Activated CD4-positive, alpha-beta T cell treated with anti-CD3 and anti-CD28 coated beads, Interleukin-2, amount 50 U/mL, for 48 hours (primary cell): ENCODE data around the gene PRDM15.

Experiments used
- DNase-seq, 2 experiments: peaks; one replicate each; pipeline ENCODE4 v3.0.0-alpha.2; 2020

PRDM15 gene

DNA sequence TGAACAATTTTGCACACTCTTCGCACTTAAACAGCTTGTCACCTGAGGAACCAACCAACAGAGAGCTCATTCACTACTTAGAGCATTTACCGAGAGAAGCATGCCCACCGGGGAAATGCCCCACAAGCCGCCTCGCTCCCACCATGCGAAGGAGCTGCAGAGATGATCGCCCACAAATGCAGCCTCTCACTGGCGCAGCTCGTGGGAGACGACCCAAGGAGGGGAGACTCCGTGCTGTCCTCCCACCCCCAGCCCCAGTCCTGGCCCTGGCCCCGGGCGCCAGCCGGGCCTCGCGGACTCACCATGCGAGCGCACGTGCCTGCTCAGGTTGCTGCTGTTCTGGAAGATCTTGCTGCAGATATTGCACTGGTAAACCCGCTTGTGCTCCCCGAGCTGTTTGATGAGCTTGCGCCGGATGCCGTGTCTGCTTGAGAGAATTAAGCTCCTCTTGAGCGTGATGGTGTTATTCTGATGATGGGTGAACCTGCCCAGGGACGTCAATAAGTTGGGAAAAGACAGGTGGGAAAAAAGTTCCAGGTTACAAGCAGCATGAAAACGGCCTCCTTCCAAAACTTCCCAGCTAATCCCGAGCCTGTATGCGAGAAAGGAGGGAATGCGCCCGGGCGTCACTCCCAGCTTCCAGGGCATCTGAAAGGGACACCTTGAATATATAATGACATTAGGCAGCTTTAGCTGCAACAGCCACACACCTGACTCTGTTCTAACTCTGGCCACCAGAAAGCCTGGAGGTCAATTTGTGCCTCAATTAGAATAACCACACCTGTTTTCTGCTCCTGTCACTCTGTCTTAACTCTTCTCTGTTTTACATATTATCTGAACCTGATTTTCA, 42.8 kb downstream of the PRDM15 start:
- no peak for DNase-seq

DNA sequence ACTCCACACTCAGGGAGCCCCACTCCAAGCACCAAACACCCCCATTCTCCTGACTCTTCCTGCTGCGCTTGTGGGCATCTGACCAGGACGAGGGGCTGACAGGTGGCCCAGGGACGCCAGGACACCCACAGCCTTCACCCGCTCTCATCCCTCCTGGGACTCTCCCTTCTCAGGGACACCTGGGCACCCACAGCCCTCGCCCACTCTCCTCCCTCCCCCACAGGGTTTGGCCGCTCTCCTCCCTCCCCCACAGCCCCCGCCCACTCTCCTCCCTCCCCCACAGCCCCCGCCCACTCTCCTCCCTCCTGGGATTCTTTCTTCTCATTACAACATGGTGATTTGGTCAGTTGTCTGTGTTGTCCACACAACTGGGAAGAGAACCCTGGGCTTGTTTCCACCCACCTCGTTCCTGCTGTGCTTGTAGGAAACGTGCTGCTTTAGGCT, 43.4 kb downstream of the PRDM15 start:
- no peak for DNase-seq

- DNase-seq = no peak
Measured at GRCh38 chr21:41834926-41835663, 44.0 kb downstream of the PRDM15 start.

DNA sequence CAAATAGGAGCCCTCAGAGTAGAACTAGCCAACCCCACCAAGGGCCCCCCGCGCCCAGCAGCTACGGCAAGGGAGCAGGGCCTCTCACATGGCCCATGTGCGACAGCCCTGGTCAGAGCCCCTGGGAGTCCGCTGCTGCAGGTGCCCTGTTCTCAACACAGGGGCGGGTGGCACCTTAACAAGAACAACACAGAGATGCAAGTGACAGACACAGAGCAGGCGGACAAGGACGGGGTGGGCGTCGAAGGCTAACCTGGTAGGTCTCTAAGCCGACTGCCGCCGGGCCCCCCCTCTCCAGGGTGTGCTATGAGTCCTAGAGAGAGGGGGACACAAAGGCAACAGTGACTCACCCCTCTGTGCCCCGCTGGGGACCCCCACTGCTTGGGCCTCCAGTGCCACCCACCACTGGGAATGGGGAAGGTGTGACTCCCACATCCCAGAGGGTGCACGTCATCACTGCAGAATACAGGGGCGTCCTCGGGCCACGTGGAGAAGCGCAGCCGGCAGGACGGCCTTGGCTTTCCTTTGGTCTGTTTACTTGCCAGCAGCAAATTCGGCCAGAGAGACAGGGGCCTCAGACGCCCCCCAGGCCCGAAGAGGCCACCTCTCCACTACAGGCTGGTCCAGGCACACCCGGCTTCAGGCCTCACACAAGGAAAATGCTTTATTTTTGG, 44.8 kb downstream of the PRDM15 start:
- no peak for DNase-seq

GRCh38 chr21:41833497-41834115, 45.5 kb downstream of the PRDM15 start:
- DNase-seq = no peak

DNA sequence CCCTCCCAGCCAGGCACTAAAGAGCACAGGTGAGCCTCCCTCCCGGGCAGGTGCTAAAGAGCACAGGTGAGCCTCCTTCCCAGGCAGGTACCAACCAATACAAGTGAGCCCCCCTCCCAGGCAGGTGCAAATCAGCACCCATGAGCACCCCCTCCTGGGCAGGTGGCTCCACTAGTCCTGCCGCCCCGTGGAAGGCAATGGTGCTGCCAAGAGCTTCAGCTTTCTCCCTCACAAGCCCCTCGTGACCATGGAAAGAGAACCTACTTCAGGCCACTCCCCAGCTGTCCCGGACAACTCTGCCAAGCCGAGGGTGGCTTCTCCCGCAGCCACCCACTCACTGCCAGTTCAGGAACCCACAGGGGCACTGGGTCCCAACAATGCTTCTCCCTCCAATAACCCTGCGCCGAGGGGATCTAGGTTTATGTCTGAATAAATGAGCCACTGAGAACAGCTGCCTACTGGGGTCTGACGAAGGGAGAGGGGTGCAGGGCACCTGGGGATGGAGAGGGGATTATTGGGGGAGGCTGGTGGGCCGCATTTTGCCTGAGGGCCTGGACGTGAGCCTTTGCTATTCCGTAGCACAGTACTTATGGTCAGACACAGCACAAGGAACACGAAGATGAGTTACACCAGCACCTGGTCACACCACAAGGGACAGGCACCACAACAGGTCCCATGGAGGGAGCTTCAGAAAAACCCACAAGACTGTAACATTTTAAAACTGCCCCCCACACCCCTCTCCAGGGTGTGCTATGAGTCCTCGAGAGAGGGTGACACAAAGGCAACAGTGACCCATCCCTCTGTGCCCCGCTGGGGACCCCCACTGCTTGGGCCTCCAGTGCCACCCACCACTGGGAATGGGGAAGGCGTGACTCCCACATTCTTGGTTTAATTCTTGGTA, 46.3 kb downstream of the PRDM15 start:
- no peak for DNase-seq

DNA sequence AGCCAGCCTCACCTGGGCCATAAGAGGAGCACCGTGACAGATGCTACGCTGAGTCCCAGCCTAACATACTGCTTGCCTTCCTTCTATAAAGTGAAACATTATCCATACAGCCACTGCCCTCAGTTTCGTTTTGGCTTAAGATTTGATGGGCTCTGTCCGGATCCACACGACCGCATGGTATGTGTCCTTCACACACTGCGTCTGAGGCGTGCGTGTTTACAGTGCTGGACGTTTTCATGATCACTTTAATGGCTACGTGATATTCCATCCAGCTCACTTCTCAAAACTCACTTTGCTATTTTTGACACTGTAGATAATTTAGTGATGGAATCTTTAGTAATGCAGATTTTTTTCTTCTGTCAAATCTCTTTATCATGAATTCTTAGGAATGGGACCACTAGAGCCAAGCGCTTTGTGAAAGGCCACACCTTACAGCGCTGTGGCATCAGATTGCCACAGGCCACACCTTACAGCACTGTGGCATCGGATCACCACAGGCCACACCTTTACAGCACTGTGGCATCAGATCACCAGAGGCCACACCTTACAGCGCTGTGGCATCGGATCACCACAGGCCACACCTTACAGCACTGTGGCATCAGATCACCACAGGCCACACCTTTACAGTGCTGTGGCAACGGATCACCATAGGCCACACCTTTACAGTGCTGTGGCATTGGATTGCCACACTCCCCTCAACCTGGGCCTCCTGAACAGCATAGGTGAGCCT, 47.1 kb downstream of the PRDM15 start:
- no peak for DNase-seq

DNA sequence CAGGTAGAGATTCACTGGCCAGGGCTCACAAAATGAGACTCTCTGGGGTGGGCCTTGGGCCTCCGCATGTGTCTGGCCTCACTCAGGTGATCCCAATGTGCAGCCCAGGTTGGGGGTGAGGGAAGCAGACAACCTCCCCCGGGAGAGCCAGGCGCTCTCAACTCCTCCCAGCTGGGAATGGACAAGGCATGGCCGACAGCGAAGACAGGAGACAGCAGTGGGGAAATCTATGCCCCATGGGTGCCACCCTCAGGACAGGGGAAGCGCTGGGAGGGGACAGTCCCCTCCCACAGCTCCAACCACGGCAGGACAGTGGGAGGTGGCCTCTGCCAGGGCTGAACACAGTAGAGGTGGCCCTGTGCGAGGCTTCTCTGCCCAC, 47.7 kb downstream of the PRDM15 start:
- DNase-seq = no peak

- DNase-seq = no peak
Measured at GRCh38 chr21:41830764-41831452, 48.2 kb downstream of the PRDM15 start.

DNA sequence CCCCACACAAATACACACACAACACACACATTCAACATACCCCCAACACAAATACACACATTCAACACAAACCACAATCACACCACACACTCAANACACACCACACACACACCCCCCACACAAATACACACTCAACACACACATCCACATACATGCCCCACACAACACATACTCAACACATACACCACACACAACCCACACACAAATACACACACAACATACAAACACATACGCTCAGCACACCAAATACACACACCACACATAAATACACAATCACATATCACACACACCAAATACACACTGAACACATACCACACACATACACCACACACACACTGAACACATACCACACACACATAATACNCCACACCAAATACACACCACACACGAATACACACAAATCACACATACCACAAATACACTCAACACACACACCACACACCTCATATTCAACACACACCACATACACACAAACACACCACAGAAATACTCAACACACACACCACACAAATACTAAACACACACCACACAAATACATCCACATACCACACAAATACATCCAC, 48.9 kb downstream of the PRDM15 start:
- no peak for DNase-seq

- no peak for DNase-seq
Measured at GRCh38 chr21:41828884-41829360, 50.2 kb downstream of the PRDM15 start.

DNA sequence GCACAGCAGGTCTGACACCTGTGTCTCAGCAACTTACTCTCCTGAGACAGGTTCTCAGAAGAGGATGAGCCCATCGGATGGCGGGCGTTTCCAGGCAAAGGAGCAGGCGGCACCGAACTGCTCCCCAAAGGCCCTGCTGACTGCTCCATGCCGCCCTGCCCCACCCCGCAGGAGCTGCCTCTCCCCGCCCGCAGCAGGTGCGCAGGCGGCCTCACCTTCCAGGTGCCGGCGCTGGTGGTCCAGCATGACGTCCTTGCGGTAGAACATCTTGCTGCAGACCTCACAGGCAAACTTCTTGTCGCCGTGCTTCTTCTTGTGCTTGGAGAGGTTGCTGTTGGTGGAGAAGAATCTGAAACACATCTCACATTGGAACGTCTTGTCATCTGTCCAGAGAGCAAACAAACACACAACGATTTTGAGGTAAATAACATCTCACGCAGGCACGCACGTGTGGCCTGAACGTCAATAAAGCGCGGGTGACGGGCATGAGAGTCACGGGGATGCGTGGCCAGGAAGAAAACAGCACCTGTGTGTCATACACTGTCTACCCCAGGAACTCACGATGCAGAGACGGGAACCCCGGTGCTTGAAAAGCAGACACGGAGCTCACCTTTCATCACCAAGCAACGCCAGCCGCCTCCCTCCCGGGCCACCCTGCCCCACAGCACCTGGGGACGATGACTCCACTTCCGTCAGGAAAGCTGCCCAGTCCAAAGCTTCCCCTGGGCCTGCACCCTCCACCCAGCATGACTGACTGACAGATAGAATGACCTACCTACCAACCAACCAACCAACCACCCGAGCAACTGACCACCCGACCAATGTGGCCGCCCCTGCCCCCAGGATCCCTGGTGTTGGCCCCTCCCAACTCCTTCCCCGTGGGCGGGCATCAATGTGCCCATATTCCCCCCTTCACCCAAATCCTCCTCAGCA, 50.9 kb downstream of the PRDM15 start:
- no peak for DNase-seq

- DNase-seq = no peak
Measured at GRCh38 chr21:41825881-41826280, 53.3 kb downstream of the PRDM15 start.

DNA sequence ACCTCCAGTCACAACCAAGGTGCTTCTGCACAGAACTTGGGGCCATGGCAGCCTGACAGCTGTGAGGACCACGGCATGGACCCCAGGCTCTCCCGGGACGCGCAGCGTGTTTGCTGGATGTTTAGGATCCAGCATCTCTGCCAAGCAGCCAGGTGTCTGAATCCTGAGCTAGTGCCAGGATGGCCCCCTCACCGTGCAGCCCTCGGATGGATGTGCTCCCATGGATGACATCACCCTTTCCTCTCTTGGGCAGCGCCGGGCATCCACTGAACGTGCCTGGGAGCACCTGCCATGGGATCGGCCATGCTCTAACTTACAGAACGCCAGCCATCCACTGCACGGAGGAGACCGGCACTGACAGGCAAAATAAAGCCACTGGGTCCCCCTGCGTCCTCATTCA, 53.9 kb downstream of the PRDM15 start:
- DNase-seq = no peak

DNA sequence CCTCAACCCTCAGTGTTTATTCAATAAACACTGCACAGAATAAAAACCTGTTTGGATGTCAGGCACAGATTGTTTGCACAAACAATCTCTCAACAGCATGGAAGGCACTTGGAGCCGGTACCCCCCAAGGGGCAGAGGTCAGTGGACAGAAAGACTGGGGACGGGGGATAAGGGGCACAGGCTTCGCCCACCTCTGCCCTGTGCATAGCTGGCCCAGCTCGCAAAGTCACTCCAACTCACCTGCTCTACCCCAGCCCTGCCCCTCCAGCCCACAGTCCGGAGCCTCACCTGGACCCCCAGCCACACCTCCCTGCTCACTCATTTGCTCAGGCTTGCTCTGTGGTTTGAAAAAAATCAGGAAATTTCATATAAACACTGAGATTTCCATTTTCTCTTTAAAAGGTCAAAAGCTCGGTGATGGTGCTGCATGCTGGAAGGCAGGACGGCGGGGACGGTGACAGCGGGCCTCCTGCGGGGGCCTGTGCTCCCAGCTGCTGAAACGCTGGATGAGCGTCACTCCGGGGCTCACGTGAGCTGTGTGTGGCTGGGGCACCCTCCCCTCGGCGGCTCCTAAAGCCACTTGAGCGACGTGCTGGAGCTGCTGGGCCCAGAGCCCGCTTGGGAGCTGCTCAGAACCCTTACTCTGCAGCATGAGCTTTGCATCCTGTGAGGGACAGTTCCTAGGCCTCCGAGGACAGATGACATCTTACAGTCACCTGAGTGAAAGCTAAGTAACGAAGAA, 54.5 kb downstream of the PRDM15 start:
- DNase-seq = no peak

GRCh38 chr21:41823906-41824305, 55.2 kb downstream of the PRDM15 start:
- DNase-seq = no peak

GRCh38 chr21:41823166-41823565, 56.0 kb downstream of the PRDM15 start:
- DNase-seq = no peak

GRCh38 chr21:41821756-41822431, 57.2 kb downstream of the PRDM15 start:
- DNase-seq = no peak
